Endometrial microvascular endothelial cells (primary cell): Measurements from ENCODE around the gene GJA10. TPM values are rescaled to one million over a fixed set of nuclear protein-coding genes. Genes with fewer than 3 reads are reported as not detected.

Experiments used
- in situ Hi-C: cut with HindIII; loops from 2 replicates; pipeline ENCODE4 v1.10.0; 2017; ENCODE audit warnings: low sequenced_read_pairs, low pct_unique_long_range_greater_than_20kb; ENCODE audit errors: inconsistent ontology term
- total RNA-seq: library from RNA; depleted of rRNA; stranded (reverse); fragments of >200 nt; gene quantifications from one replicate; pipeline ENCODE4 v1.2.3, GENCODE V29; 2015; ENCODE audit errors: inconsistent ontology term

GJA10 gene
- total RNA-seq, 1 donor from 2014 or later = not detected

GRCh38 chr6:89910902-89911240 lies 16.6 kb downstream of the GJA10 start:
- in situ Hi-C loops = no loop called here

DNA sequence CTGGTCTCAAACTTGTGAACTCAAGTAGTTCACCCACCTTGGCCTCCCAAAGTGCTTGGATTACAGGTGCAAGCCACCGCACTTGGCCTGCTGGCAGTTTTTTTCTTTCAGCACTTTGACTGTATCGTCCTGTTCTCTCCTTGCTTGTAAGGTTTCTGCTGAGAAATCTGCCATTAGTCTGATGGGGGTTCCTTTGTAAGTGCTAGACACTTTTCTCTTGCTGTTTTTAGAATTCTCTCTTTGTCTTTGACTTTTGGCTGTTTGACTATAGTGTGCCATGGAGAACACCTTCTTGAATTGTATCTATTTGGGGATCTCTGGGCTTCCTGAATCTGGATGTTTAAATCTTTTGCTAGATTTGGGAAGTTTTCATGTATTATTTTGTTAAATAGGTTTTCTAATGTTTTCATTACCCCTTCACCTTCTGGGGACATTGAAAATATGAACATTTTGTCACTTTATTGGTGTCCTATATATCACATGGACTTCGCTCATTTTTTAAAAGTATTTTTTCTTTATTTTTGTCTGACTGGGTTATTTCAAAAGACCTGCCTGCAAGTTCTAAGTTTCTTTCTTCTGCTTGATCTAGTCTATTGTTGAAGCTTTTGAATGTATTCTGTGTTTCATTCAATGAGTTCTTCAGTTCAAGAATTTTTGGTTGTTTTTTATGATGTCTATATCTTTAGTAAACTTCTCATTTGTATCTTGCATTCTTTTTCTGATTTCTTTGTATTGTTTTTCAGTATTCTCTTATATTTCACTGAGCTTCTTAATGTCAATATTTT lies 22.1 kb downstream of the GJA10 start:
- in situ Hi-C loops = no loop called here

- in situ Hi-C loops = no loop called here
Measured at GRCh38 chr6:89917216-89917615, 22.9 kb downstream of the GJA10 start.

DNA sequence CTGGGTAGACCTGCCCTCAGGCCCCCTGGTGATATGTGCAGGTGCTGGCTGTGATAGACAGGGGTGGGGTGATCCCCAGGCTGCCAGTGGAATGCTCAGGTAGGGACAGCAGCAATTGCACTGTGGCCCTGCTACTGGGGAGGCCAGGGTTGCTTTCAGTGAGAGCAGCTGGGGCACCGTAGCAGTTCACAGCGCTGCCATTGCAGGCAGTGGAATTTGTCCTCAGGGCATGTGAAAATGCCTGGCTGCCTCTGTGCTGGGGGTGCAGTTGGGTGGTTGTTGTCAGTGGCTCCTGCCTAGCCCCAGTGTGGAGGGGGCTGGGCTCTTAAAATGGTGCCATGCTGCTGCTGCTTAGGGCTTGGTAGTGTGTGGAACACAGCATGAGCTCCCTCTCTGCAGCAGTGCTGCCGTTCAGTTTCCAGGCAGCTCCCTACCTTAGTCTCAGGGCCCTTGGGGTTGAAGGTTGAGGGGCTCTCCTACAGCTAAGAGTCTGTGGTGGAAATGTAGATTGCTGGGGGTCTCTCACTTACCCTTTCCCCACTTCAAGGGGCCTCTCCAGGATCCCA lies 23.6 kb downstream of the GJA10 start:
- in situ Hi-C loops = no loop called here

DNA sequence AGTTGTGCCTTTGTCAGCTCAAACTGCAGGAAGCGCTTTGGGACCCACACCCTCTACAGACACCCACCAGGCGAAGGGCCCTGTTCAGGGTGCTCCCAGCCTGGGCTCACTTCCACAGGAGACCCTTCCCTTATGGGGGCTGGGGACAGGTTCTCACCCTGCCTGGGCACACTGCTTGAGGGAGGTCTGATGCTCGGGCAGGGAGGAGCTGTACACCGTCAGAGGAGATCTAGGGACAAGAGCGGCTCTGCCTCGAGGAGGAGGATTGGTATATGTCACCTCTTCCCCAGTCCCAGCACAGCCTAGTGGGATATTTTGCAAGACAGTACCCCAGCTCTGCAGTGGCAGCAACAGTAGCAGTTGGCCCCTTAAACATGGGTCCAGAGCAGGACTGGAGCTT lies 26.9 kb downstream of the GJA10 start:
- in situ Hi-C loops = no loop called here

DNA sequence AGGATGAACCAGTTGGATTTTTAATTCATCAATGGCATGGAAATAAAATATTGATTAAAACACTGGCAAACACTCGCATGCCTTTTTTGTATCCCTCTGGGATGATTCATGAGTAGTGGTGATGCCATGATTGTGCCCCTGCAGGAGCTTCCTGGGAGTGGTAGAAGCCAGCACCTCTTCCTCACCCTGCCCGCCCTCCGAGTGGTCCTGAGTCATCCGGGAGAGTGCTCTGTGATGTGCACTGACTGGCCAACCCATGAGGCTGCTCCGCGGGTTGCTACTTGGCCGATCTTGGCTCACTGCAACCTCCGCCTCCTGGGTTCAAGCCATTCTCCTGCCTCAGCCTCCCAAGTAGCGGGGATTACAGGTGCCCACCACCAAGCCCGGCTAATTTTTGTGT lies 27.4 kb downstream of the GJA10 start:
- in situ Hi-C loops = no loop called here

DNA sequence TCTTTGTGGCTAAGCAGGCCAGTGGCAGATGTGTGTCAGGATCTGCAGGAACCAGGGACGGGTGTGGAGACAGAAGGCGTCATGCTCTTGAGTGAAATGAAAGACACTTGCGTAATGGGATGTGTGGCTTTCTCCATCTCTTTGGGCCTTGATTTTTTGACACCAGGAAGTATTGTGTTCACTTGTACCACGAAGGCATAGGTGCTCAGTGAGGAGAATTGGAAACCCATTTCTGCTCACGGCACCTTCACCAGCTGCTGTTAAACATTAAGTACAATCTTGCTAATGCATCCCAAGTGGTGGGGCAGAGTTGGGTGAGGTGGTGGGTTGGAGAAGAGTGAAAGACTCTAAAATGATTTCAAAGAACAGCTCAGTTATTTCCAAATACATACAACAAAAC lies 30.0 kb downstream of the GJA10 start:
- in situ Hi-C loops = no loop called here

DNA sequence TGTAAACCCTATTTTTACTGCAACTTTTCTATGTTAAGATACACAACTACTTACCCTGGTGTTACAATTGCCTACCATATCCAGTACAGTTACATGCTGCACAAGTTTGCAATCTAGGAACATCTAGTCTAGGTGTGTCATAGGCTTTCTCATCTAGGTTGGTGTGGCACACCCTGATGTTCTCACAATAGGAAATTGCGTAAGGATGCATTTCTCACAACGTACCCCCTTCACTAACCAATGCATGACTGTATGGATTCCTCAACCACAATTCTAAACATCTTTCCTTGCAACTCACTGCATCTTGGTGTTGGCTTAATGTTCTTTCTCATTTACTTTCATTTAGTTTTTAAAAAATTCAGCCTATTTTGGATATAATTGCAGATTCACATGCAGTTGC lies 31.6 kb downstream of the GJA10 start:
- in situ Hi-C loops = no loop called here

DNA sequence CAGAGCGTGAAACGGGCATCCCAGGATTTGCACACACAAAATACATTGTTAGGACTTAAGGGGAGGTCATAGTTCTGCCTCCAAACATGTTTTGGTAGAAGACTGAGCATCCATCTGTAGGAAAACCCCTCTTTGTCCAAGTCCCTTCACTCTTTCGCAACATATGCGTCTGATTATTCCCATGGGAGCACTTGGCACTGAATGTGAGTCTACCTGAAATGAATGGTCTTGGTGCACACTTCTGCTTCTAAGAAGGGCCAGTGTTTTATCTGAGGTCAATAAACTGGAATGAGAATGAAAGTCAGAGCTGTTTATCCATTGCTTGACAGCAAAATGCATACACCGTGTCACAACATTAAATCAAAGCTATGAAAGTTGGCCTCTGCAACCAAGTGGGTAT lies 33.0 kb downstream of the GJA10 start:
- in situ Hi-C loops = no loop called here

- in situ Hi-C loops = no loop called here
Measured at GRCh38 chr6:89927791-89928550, 33.7 kb downstream of the GJA10 start.

GRCh38 chr6:89928604-89929003 lies 34.3 kb downstream of the GJA10 start:
- in situ Hi-C loops = no loop called here

DNA sequence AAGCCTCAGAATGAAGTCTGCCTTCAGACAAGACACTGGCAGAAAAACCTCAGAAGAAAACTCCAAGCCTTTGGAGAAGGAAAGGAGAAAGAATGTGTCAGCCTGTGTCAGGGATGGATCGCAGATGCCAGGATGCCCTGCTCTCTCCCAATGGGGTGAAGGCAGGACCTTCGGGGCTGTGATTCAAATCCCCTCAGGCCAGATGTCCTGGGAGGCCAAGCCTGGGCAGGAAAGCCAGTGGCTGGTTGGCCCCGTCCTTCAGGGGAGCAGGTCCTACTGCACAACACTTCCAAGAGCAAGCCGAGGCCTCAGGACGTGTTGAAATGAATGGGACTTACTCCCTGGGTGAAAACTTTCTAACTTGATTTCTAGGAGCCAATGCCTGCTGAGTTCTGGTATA lies 36.5 kb downstream of the GJA10 start:
- in situ Hi-C loops = no loop called here

GRCh38 chr6:89932245-89932802 lies 38.1 kb downstream of the GJA10 start:
- in situ Hi-C loops = no loop called here

GRCh38 chr6:89934685-89935366 lies 40.6 kb downstream of the GJA10 start:
- in situ Hi-C loops = no loop called here

DNA sequence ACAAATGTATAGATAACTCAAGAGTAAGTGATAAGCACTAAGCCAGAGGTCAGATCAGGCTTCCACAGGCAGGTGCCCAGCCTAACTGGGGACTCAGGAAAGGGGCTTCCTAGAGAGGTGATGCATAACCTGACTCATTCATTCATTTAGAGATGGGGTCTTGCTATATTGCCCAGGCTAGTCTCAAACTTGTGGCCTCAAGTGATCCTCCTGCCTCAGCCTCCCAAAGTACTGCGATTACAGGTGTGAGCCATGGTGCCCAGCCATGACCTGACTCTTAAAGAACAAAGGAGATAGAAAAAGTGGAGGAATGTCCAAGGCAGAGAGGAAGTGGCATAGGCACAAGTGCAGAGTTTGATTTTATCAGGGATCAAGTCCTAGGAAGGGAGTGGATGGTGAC lies 41.9 kb downstream of the GJA10 start:
- in situ Hi-C loops = no loop called here

DNA sequence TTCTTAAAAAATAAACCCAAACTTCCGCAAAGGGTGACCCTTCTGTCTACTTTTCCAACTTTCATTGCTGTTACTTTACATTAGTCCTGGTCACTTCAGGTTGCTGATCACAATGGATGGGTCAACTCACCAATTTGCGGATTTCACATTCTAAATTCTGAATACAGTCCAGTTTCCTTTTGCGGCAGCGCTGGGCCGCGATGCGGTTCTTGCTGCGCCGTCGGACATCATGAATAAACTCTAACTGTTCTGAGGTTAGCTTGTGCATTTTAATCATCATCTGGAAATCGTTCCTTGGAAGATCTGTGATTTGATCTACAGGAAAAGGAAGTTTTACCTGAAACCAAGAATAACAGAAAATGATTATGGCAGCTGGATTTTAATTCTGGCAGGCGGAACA lies 43.7 kb downstream of the GJA10 start:
- in situ Hi-C loops = no loop called here

DNA sequence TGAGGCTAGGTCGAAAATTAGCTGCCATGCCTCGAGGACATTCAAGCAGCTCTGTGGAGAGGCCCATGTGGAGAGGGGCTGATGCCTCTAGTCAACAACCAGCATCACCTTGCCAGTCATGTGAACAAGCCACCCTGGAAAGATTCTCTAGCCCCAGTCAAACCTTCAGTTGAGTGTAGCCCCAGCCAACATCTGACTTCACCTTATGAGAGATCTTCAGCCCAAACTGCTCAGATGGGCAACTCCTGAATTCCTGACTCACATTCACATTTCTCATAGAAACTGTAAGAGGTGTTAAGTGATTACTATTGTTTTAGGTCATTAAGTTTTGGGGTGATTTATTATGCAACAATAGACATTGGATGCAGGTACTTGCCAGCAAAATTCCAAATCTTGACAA lies 44.9 kb downstream of the GJA10 start:
- in situ Hi-C loops = no loop called here

DNA sequence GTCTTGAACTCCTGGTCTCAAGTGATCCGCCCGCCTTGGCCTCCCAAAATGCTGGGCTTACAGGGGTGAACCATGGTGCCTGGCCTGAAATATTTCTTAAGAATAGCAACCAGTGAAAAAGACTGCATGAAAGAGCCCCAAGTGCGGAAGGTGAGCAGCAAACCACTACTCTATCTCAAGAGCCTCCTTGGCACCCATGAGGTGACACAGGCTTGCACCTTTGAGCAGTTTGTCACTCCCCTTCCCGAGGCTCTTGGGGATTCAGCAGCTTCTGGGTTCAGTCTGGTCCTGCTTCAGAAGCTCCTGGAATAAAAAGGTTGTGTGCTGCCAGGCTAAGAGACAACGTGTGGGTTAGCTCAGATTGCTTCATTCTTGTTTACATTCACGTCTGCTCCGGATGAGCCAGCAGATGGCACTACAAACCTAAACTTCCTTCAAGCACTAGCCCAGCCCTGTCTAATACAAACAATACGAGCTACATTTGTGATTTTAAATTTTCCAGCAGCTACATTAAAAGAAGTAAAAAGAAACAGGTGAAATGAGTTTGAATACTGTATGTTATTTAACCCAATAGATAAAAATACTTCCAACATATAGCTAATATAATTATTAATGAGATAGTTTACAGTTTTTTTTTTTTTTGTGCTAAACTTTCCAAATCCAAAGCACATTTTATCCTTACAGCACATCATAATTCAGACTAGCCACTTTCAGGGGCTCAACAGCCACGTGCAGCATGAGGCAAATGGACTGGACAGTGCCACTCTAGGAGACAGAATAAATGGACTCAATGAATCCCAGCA lies 46.2 kb downstream of the GJA10 start:
- in situ Hi-C loops = no loop called here
